ENCODE data around the gene ITPK1. TPM values are rescaled to one million over a fixed set of nuclear protein-coding genes. Genes with fewer than 3 reads are reported as not detected.

The ITPK1 gene
- total RNA-seq, 1 donor from 2014 or later: 112 TPM

DNA sequence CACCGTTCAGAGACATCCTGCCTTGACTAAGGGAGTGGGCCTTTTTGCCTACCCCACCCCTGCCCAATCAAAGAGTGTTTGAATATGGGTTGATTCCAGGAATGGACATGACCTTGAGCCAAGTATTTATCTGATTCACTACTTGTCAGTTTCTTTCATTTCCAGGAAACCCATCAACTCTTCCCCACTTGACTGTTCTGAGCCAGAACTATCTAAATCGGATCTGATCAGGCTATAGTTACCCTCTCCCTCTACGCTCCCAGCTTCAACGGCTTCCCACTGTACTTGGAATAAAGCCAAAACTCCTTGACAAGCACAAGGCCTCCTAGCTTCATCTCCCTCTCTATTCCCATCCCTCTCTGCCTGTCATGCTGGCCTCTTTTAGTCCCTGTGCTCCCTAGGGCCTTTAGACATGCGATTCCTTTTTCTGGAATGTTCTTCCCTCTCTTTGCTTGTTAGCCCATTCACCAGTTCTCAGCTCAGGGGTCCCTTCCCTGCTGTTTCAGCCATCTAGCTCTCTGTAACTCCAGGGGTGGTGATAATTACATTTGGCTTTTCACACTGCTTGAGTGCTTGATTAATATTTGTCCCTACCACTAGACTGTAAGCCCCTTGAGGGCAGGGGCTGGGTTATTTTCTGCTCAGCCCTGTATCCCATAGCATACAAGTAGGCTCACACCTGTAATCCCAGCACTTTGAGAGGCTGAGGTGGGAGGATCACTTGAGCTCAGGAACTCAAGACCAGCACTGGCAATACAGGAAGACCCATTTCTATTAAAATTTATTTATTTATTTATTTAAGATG lies 5.5 kb upstream of the ITPK1 start:
- no peaks in the 10 kb centered on the region for H3K27me3 ChIP-seq (ENCODE audit: low read depth)
- no peak for DNase-seq
- TF ChIP-seq, protein P1, sequence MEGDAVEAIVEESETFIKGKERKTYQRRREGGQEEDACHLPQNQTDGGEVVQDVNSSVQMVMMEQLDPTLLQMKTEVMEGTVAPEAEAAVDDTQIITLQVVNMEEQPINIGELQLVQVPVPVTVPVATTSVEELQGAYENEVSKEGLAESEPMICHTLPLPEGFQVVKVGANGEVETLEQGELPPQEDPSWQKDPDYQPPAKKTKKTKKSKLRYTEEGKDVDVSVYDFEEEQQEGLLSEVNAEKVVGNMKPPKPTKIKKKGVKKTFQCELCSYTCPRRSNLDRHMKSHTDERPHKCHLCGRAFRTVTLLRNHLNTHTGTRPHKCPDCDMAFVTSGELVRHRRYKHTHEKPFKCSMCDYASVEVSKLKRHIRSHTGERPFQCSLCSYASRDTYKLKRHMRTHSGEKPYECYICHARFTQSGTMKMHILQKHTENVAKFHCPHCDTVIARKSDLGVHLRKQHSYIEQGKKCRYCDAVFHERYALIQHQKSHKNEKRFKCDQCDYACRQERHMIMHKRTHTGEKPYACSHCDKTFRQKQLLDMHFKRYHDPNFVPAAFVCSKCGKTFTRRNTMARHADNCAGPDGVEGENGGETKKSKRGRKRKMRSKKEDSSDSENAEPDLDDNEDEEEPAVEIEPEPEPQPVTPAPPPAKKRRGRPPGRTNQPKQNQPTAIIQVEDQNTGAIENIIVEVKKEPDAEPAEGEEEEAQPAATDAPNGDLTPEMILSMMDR (IDR thresholded peaks at IDR 0.05; ENCODE audit: borderline replicate concordance): no peak
- intact Hi-C loops (cut with micrococcal nuclease): no loop called here
- H3K4me1 ChIP-seq: peaks cover 6% of the 10 kb centered on the region
- no peak overlapping the region for H3K4me3 ChIP-seq
- no peaks in the 10 kb centered on the region for H3K9me3 ChIP-seq (replicated peaks)
- no peaks in the 10 kb centered on the region for H3K36me3 ChIP-seq
- no peak overlapping the region for H3K27ac ChIP-seq (replicated peaks)

DNA sequence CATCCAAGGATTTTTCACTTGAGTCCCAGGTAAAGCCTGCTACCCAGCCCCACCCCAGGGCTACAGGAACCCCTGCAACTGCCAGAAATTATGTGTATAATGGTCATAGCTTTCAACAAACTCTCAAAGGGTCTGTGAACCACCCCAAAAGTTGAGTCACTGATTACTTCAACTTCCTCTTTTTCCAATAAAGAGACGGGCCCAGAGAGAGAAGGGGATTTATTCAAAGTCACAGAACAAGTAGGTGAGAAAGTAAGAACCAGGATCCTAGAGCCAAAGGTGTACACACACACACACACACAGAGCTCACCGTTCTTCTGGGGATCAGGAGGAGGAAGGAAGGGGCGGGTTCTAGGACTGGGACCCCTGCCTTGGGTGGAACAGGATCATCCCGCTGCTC lies 4.8 kb upstream of the ITPK1 start:
- TF ChIP-seq, protein P1 (IDR thresholded peaks at IDR 0.05; ENCODE audit: borderline replicate concordance): no peak
- Histone ChIP-seq H3K9me3 (replicated peaks) (no peaks in the 10 kb centered on the region), H3K27me3 (ENCODE audit: low read depth) (no peaks in the 10 kb centered on the region), H3K27ac (replicated peaks) (no peak overlapping the region), H3K4me1 (peaks cover 11% of the 10 kb centered on the region), H3K4me3 (no peak overlapping the region), H3K36me3 (no peaks in the 10 kb centered on the region)
- intact Hi-C loops (cut with micrococcal nuclease): no loop called here
- no peak for DNase-seq

DNA sequence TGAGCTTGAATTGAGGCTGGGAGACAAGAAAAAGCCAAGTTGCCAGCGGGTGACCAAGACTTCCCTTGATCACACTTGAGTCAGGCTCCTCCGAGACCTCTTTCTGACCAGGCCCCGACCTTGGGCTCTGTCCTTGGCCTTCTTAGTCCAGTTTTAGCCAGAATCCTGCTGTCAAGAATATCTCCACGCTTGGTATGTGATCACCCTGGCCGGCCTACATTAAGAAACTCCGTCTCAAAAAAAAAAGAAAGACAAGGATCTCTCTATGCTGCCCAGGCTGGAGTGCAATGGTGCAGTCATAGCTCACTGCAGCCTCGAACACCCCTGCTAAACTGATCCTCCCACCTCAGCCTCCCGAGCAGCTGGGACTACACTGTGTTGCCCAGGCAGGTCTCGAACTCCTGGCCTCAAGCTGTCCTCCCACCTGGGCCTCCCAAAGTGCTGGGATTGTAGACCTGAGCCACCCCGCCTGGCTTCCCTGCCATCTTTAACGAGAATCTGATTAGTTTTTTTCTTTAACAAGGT lies 1.0 kb upstream of the ITPK1 start:
- Histone ChIP-seq H3K27me3 (ENCODE audit: low read depth) (no peaks in the 10 kb centered on the region), H3K4me3 (peak overlapping the region; percentile 75), H3K4me1 (peaks cover 44% of the 10 kb centered on the region), H3K27ac (replicated peaks) (peak overlapping the region; percentile 99), H3K36me3 (no peaks in the 10 kb centered on the region), H3K9me3 (replicated peaks) (no peaks in the 10 kb centered on the region)
- intact Hi-C loops (cut with micrococcal nuclease): no loop called here
- no peak for DNase-seq
- TF ChIP-seq, protein P1 (IDR thresholded peaks at IDR 0.05; ENCODE audit: borderline replicate concordance): no peak

DNA sequence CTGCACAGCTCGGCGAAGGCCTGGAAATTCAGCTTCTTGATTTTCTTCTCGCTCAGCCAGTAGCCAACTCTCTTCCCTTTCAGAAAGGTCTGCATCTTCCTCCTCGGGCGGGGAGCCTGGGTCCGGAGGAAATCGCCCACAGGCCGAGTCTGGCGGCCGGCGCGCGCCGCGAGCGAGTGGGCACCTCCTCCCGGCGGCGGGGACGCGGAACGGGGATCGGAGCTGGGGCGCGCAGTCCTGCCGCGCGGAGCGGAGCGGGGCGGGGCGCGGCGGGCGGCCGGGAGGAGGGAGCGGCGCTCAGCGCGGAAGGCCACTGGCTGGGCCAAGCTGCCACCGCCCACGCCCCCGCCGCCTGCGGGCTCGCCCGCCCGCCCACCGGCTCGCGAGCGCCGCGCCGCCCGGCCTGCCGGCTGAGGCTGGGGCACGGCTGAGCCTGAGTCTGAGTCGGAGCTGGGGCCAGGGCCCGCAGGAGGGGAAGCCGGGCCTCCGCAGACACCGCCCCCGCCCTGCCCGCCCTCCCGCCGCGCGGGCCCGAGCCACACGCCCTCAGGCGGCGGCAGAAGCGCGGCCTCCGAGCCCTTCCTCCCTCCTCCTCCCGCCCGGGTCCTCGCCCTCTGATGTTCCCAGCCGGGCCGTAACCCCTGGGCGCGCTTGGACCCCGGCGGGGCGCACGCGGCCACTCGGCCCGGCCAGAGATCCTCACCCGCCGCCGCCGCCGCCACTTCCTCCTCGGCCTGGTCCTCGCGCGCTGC lies 480 bp downstream of the ITPK1 start:
- DNase-seq: peak; percentile 91
- no peaks in the 10 kb centered on the region for H3K9me3 ChIP-seq (replicated peaks)
- no peaks in the 10 kb centered on the region for H3K27me3 ChIP-seq (ENCODE audit: low read depth)
- intact Hi-C loops (cut with micrococcal nuclease): no loop called here
- peak overlapping the region; percentile 99 for H3K27ac ChIP-seq (replicated peaks)
- TF ChIP-seq, protein P1 (IDR thresholded peaks at IDR 0.05; ENCODE audit: borderline replicate concordance): no peak
- no peaks in the 10 kb centered on the region for H3K36me3 ChIP-seq
- peaks cover 50% of the 10 kb centered on the region for H3K4me1 ChIP-seq
- H3K4me3 ChIP-seq: peak overlapping the region; percentile 75

DNA sequence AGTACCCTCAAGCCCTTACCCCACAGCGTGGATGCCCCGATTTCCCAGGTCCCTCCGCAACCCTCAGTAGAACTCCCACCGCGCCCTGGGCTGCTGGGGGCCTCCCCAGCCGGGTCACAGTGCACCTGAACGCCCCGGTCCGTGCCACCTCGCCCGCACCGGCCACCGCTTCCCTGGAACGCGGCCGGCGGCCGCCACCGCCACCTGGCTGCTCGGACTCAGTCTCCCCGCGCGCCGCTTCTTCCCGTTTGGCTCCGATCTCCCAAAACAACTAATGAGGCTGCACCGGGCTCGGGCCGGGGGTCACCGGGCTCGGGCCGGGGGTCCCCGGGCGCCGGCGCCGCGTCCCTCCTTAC lies 1.0 kb downstream of the ITPK1 start:
- TF ChIP-seq, protein P1 (IDR thresholded peaks at IDR 0.05; ENCODE audit: borderline replicate concordance): peak; percentile 16
- peak; percentile 32 for DNase-seq
- Histone ChIP-seq H3K27ac (replicated peaks) (peak overlapping the region; percentile 99), H3K9me3 (replicated peaks) (no peaks in the 10 kb centered on the region), H3K27me3 (ENCODE audit: low read depth) (no peaks in the 10 kb centered on the region), H3K36me3 (no peaks in the 10 kb centered on the region), H3K4me1 (peaks cover 56% of the 10 kb centered on the region), H3K4me3 (peak overlapping the region; percentile 75)
- intact Hi-C loops (cut with micrococcal nuclease): no loop called here
